Thyroid gland (tissue), 4 donors: ENCODE results near the gene NT5E. TPM values are rescaled to one million over a fixed set of nuclear protein-coding genes. Genes with fewer than 3 reads are reported as not detected.

Experiments
- DNase-seq, 2 donors: peaks; one replicate each; pipeline ENCODE4 v3.0.0-alpha.2; 2019
- H3K27ac ChIP-seq, 3 donors: fragments of 200-600 bp; sonication (generic); 1 replicate in 2 of 3; 2 replicates in 1 of 3; pipeline ENCODE4 v1.5.1; 2016 to 2019; ENCODE audit warnings: mild to moderate bottlenecking in 1 of 3, moderate library complexity in 1 of 3
- H3K27me3 ChIP-seq: fragments of 200-600 bp; sonication (generic); one replicate; pipeline ENCODE4 v1.5.1; 2019
- H3K36me3 ChIP-seq, 2 donors: fragments of 200-600 bp; sonication (generic); one replicate each; pipeline ENCODE4 v1.5.1; 2016 to 2019
- H3K4me1 ChIP-seq, 2 donors: fragments of 200-600 bp; sonication (generic); one replicate each; pipeline ENCODE4 v1.5.1; 2017 to 2019
- H3K4me3 ChIP-seq, 3 donors: fragments of 200-600 bp; sonication (generic); replicated peaks in 1 of 3; 1 replicate in 2 of 3; 2 replicates in 1 of 3; pipeline ENCODE4 v1.5.1; 2016; ENCODE audit warnings: mild to moderate bottlenecking in 1 of 3
- H3K9me3 ChIP-seq: fragments of 200-600 bp; sonication (generic); one replicate; pipeline ENCODE4 v1.5.1; 2017
- POLR2A ChIP-seq, 2 donors: fragments of 450-650 bp; IDR thresholded peaks; one replicate each; pipeline ENCODE4 v1.6.1; 2017; ENCODE audit warnings: antibody characterized with exemption in 2 of 2, mild to moderate bottlenecking in 2 of 2, moderate library complexity in 1 of 2
- WGBS, 2 donors: methylation state at CpG; one replicate each; pipeline ENCODE4 v1.1.5; 2017; 5-methylcytosine and 5-hydroxymethylcytosine counted together
- intact Hi-C: fragments of 100-400 bp; cut with DNase I; formaldehyde crosslinking; loops from one replicate; pipeline ENCODE4 v1.15.1; 2023
- total RNA-seq, 4 donors: library from RNA; depleted of rRNA; stranded (reverse); fragments of >200 nt; gene quantifications; one replicate each; pipeline ENCODE4 v1.2.3, GENCODE V29; 2016
- TF ChIP-seq, protein P1 (sequence below), 6 experiments: fragments of 200-600 bp in 3 of 6; fragments of 450-650 bp in 3 of 6; sonication (generic) in 3 of 6; IDR thresholded peaks; one replicate each; pipeline ENCODE4 v1.5.1; 2016 to 2019; ENCODE audit warnings: antibody characterized with exemption in 6 of 6, mild to moderate bottlenecking in 2 of 6, inconsistent platforms in 1 of 6, moderate library complexity in 1 of 6

Gene NT5E
- total RNA-seq, 4 donors from 2014 or later, result 89.6 to 174 (median 122) TPM

DNA sequence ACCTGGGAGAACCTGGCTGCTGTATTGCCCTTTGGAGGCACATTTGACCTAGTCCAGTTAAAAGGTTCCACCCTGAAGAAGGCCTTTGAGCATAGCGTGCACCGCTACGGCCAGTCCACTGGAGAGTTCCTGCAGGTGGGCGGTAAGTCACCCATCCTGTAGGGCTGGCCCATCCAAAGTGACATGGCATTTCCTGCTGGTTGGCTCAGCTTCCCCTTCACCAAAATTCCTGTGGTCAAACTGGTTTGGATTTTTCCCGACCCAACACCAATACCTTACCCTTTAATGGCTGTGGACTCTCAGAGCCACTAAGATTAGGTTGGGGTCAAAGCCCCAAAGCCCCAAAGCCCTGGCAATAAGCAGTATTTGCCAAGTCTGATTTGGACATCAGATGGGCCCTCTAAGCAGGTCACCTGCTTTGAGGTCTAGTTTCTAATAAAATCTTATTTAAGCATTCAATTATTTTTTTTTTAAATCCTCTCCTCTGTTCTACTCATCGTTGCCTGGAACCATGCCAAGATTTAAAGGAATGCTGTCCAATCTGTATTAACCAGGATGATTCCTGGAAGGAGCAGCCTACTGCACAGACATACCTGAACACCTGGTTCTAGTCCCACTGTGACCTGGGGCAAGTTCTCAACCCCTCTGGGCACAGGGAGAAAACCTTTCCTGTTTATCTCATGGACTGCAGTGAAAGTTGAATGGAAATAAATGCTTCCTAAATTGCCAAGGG, 40.8 kb downstream of the NT5E start:
- Histone ChIP-seq H3K27ac (no peak overlapping the region), H3K27me3 (no peaks in the 10 kb centered on the region), H3K36me3 (no peaks in the 10 kb centered on the region), H3K9me3 (no peaks in the 10 kb centered on the region), H3K4me3 (no peak overlapping the region), H3K4me1 (no peaks in the 10 kb centered on the region)
- intact Hi-C loops, result no loop called here
- no peak for DNase-seq
- no peak for TF ChIP-seq POLR2A (IDR thresholded peaks at IDR 0.05)
- TF ChIP-seq, protein P1, sequence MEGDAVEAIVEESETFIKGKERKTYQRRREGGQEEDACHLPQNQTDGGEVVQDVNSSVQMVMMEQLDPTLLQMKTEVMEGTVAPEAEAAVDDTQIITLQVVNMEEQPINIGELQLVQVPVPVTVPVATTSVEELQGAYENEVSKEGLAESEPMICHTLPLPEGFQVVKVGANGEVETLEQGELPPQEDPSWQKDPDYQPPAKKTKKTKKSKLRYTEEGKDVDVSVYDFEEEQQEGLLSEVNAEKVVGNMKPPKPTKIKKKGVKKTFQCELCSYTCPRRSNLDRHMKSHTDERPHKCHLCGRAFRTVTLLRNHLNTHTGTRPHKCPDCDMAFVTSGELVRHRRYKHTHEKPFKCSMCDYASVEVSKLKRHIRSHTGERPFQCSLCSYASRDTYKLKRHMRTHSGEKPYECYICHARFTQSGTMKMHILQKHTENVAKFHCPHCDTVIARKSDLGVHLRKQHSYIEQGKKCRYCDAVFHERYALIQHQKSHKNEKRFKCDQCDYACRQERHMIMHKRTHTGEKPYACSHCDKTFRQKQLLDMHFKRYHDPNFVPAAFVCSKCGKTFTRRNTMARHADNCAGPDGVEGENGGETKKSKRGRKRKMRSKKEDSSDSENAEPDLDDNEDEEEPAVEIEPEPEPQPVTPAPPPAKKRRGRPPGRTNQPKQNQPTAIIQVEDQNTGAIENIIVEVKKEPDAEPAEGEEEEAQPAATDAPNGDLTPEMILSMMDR (IDR thresholded peaks at IDR 0.05), result no peak
- 82% methylated on average over 6 of the region's 6 CpGs for WGBS, 2 donors

DNA sequence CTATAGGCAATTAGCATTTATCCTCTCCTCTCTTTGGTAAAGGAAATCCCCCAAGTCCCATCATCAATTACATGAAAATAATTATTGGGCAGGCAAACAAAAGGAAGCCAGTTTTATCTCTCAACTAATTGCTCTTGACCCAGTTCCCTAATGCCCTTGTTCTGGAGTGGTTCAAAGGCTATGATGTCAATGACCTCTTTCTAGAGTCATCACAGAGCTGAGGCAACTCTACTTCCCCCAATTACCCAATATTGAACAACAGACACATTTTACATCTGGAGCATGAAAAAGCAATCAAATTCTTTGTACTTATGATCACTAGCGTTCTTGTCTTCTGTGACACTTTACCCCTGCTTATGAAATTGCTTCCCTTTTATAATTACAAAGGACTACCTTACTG, 43.5 kb downstream of the NT5E start:
- Histone ChIP-seq H3K9me3 (no peaks in the 10 kb centered on the region), H3K27me3 (no peaks in the 10 kb centered on the region), H3K27ac (no peak overlapping the region), H3K4me3 (no peak overlapping the region), H3K36me3 (no peaks in the 10 kb centered on the region), H3K4me1 (no peaks in the 10 kb centered on the region)
- intact Hi-C loops, result no loop called here
- no peak for DNase-seq
- TF ChIP-seq, protein P1 (IDR thresholded peaks at IDR 0.05), result no peak
- TF ChIP-seq POLR2A (IDR thresholded peaks at IDR 0.05), result no peak
- 91 to 96% methylated on average over 1 of the region's 1 CpG for WGBS, 2 donors

DNA sequence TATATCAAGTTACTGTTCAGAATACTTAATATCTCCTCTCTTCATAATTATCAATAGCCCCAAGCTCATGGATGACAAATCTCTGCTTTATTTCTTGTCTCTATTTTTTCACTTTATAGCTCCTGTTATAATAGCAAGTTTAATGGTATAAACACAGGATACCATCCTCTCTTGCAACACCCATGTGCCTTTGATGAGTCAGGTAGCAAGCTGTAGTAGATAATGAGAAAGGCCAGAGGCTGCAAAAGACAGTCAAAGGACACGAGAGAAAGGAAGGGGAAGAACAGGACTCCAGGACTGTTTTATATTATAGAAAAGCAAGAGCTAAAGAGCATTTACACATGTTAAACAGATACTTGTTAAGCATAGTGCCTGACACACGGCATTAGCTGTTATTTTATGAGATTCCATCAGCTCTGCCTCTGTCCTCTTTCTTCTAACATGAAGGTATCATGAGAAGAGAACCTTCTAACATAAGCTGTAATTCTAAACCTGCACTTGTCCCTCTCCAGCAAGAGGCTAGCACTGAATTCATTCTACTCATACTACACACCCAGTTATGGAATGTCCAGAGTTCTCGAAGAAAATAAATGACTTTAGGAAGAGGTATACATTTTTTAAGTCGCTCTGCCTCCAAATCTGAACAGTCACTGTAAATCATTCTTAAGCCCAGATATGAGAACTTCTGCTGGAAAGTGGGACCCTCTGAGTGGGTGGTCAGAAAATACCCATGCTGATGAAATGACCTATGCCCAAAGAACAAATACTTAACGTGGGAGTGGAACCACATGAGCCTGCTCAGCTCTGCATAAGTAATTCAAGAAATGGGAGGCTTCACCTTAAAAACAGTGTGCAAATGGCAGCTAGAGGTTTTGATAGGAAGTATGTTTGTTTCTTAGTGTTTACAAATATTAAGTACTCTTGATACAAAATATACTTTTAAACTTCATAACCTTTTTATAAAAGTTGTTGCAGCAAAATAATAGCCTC, 45.0 kb downstream of the NT5E start:
- intact Hi-C loops, result no loop called here
- H3K9me3 ChIP-seq, result no peaks in the 10 kb centered on the region
- no peak for DNase-seq
- TF ChIP-seq, protein P1 (IDR thresholded peaks at IDR 0.05), result no peak
- TF ChIP-seq POLR2A (IDR thresholded peaks at IDR 0.05), result no peak
- no peaks in the 10 kb centered on the region for H3K27me3 ChIP-seq
- no peaks in the 10 kb centered on the region for H3K4me1 ChIP-seq
- no peak overlapping the region for H3K4me3 ChIP-seq
- no peaks in the 10 kb centered on the region for H3K36me3 ChIP-seq
- WGBS, 2 donors, result 50 to 57% methylated on average over 5 of the region's 5 CpGs
- H3K27ac ChIP-seq, result no peak overlapping the region

DNA sequence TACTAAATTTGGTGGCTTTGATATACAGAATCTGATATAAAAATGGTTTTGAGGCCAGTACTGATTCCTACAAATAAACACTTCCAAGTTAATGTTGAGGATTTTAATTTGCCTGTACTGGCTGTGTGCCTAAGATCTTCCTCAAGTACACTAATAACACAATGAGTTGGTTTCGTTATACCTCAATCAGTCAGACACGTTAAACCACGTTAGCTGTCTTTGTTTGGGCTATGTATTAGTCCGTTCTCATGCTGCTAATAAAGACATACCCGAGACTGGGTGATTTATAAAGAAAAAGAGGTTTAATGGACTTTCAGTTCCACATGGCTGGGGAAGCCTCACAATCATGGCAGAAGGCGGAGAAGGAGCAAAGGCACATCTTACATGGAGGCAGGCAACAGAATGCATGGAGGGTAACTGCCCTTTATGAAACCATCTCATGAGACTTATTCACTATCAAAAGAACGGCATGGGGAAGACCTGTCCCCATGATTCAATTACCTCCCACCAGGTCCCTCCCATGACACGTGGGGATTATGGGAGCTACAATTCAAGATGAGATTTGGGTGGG, 46.2 kb downstream of the NT5E start:
- no peaks in the 10 kb centered on the region for H3K27me3 ChIP-seq
- intact Hi-C loops, result no loop called here
- TF ChIP-seq, protein P1 (IDR thresholded peaks at IDR 0.05), result no peak
- no peak for TF ChIP-seq POLR2A (IDR thresholded peaks at IDR 0.05)
- no peaks in the 10 kb centered on the region for H3K9me3 ChIP-seq
- 79 to 92% methylated on average over 8 of the region's 8 CpGs for WGBS, 2 donors
- H3K4me3 ChIP-seq, result no peak overlapping the region
- H3K27ac ChIP-seq, result no peak overlapping the region
- no peaks in the 10 kb centered on the region for H3K4me1 ChIP-seq
- DNase-seq, result no peak
- H3K36me3 ChIP-seq, result no peaks in the 10 kb centered on the region
